HG03103 (cell line): ENCODE results near the gene ITGAE.
"Not testable (repeated sequence)": the region's sequence is repeated elsewhere in the genome, so short reads cannot be mapped to it uniquely, and the experiment has no call there.

Experiments
- ATAC-seq: cut with Tn5 transposase; IDR thresholded peaks from one replicate; pipeline ENCODE4 v1.9.1; 2021; ENCODE audit warnings: low read depth; ENCODE audit not compliant: unreplicated experiment

The ITGAE gene

DNA sequence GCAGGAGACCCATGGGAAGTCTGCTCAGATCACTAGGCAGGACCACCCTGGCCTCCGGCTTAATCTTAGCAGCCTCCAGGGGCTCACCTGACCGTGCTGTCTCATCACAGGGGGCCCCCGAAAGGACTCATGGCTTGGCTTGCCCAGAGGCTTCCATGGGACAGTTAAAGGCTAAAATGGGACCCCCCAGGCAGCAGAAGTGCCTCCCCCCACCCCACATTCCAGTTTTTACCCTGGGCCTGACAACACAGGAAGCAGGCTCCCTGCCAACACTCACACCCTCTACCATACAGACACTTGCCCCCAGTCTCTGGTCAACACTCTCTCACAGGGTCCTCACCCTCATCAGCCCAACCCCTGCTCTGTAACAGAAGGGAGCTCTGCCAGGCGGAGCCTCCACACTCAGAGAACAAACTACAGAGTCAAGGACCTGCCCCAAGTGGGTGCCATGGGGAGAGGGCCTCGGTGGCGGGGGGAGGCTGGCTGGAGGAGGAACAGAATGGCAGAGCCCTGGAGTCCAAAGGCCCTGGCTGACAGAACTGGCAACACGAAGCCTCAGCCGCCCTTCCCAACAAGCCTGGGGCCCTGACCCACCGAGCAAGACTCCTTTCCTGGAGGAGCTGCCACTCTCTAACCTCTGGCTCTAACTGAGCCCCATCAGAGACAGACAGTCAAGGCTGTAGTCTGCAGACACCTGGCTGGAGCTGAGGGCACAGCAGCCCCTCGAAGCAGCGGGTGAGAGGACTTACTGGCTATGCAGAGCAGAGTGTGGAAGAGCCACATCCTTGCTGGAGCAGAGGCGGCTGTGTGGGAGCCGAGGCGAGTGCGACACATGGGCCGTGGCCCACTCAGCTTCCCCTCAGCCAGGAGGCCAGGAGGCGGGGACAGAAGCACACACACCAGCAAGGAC, at the start of gene ITGAE:
TSS of gene ITGAE (minus strand) at position 827 of the 910 bp plus-strand sequence. CDS start at position 783, 44 bp downstream.
- ATAC-seq = no peak

GRCh38 chr17:3848229-3848835, 47.3 kb upstream of the ITGAE start:
- ATAC-seq = no peak

GRCh38 chr17:3847165-3847670, 46.2 kb upstream of the ITGAE start:
- no peak for ATAC-seq

- no peak for ATAC-seq
Observed at GRCh38 chr17:3846437-3847164, 45.6 kb upstream of the ITGAE start.

- ATAC-seq = peak; percentile 84
Observed at GRCh38 chr17:3845621-3846436, 44.8 kb upstream of the ITGAE start, which contains the start of gene NCBP3. Gene NCBP3 (minus strand): TSS chr17:3846246. CDS start chr17:3846223, 23 bp downstream.

DNA sequence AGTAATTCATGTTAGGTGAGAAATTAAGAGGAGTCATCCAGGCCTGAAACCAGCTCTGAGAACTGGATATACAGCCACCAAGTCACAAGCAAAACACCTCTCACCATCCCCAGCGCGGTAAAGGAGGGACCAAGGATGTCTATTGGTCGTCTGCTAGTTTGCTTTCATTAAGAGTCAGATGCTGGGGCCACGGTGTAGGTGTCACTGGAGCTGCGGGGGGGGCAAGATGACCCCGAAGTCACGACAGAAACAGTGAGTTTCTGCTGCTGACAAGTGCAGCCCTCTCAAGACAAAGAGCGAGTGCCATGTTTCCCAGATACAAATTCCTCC, 44.3 kb upstream of the ITGAE start:
- ATAC-seq = no peak

GRCh38 chr17:3844556-3844955, 43.6 kb upstream of the ITGAE start:
- ATAC-seq = not testable (repeated sequence)

GRCh38 chr17:3843935-3844516, 43.0 kb upstream of the ITGAE start:
- no peak for ATAC-seq

GRCh38 chr17:3838206-3838605, 37.2 kb upstream of the ITGAE start:
- ATAC-seq = no peak

DNA sequence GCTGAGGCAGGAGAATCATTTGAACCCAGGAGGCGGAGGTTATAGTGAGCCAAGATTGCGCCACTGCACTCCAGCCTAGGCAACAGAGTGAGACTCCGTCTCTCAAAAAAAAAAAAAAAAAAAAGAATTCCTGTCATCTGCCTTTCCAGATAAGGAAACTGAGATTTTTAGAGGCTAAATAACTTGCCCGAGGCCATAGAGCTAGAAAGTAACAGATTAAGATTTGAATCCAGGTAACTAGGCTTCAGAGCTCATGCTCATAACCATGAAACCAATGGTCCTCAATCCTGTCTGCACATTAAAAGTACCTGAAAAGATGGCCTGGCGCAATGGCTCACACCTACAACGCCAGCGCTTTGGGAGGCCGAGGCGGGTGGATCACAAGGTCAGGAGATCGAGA, 35.6 kb upstream of the ITGAE start:
- no peak for ATAC-seq

DNA sequence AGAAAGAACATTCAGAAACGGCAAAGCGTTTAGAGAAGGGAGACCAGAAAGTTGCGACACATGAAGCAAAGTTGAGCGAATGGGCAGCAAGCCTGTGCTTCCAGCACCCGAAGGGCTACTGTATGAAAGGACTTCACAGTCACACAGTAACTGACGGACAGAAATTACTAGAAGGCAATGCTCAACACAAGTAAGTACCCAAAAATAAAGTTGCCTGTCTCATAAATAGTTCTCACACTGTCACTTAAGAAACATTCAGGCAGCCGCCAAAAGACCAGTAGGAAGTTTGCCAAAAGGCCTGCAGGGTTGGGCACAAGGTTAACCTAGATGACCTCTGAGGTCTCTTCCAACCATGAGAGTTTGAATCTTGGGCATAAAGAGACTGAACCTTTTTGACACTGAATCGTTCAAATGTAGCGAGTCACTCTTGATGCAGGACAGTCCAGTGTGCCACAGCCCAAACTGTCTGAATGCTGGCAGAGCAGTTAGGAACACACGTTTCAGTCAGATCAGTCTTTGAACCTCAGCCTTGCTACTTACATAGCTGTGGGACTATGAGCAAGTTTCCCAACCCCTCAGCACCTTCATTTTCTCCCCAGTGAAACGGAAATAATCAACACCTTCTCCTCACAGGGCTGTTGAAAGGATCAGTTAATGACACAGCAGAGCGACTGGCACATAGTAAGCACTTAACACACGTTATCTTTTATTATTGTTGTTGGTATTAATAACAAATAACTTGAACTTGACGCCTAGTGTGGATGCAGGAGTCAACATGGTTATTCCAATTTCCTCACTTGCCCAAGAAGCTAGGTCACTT, 34.6 kb upstream of the ITGAE start:
- no peak for ATAC-seq

- no peak for ATAC-seq
Observed at GRCh38 chr17:3834811-3835210, 33.8 kb upstream of the ITGAE start.

DNA sequence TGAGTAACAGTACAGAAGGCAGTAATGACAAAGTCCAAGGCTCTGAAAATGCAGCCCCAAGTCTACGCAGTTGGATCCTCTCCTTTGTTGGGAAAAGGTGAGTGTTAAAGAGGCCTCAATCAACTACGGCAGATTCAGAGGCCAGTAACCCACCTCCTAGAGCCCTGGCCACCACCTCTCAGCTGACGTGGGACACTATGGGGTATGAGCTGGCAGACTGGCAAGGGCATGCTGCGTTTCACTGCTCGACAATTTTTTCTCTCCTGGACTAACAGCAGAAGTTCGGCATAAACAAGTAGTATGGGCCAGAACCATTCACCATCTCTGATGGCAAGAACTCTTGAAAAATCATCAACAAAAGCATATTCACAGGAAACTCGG, 27.9 kb upstream of the ITGAE start:
- ATAC-seq = no peak

- no peak for ATAC-seq
Observed at GRCh38 chr17:3828151-3828851, 27.3 kb upstream of the ITGAE start.

GRCh38 chr17:3827124-3827773, 26.3 kb upstream of the ITGAE start:
- ATAC-seq = no peak

DNA sequence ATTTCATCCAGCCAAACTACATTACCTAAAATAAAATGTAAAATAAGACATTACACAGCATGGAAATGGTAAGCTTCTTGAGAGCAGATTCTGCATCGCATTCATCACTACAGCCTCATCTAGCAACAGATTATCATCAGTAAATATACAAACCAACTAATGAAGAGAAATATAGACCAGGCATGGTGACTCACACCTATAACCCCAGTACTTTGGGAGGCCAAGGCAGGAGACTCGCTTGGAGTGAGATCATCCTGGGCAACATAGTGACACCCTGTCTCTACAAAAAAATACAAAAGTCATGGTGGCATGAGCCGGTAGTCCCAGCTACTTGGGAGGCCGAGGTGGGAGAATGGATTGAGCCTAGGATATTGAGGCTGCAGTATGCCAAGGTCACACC, 25.2 kb upstream of the ITGAE start:
- ATAC-seq = no peak

- no peak for ATAC-seq
Observed at GRCh38 chr17:3821101-3821500, 20.1 kb upstream of the ITGAE start.

DNA sequence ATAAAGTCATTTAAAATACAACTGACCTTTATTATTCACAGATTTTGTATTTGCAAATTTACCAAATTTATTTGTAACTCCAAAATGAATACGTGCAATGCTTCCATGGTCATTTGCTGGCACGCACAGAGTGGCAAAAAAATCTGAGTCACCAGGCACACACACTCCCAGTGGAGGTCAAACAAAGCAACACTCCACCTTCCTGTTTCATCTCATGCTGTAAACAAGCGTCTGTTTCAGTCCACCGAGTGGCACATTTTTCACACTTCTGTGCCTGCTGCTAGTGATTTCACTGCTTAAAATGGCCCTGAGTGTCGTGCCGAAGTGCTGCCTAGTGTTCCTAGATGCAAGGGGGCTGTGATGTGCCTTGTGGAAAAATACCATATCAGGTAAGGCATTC, 17.8 kb upstream of the ITGAE start:
- no peak for ATAC-seq
